Cerebellar cortex (tissue), 1 donor: ENCODE measurements around the gene UBE2C.
"Not testable (repeated sequence)": the region's sequence is repeated elsewhere in the genome, so short reads cannot be mapped to it uniquely, and the experiment has no call there.

Source experiments
- DNase-seq: peaks from one replicate; pipeline ENCODE4 v3.0.0-alpha.2; 2015; ENCODE audit warnings: low spot score

UBE2C gene

GRCh38 chr20:45797955-45798354, 14.5 kb upstream of the UBE2C start:
- not testable (repeated sequence) for DNase-seq

DNA sequence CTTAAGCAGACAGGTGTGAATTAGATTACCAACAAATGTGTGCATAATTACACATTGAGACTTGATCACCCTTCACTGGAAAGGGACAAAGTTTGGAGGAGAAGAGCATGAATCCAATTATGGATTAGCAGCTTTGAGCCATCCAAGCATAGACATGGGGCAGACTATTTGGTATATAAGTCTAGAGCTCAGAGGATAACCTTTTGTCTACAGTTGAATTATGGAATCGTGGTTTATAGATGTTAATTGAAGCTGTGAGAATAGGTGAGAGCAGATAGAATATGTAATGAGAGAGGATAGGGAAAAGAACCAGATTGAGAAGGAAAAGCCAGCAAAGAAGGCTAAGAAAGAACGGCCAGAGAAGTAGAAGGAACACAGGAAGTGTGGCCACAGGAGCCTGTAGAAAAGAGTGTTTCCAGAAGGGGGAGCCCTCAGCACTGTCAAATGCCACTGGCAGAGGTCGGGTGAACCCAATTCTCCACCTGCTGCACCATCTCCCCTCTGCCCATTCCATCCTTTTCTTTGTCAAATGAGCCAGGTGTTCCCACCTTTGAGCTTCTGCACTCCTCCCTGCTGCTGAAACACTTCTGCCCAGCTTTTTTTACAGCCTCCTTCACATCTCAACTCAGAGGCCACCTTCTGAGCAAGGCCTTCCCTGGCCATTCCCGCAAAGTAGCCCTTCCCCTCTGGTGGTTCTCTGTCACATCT, 13.4 kb upstream of the UBE2C start:
- peak; percentile 77 for DNase-seq

- DNase-seq, result no peak
Observed at GRCh38 chr20:45801851-45802250, 10.6 kb upstream of the UBE2C start.

DNA sequence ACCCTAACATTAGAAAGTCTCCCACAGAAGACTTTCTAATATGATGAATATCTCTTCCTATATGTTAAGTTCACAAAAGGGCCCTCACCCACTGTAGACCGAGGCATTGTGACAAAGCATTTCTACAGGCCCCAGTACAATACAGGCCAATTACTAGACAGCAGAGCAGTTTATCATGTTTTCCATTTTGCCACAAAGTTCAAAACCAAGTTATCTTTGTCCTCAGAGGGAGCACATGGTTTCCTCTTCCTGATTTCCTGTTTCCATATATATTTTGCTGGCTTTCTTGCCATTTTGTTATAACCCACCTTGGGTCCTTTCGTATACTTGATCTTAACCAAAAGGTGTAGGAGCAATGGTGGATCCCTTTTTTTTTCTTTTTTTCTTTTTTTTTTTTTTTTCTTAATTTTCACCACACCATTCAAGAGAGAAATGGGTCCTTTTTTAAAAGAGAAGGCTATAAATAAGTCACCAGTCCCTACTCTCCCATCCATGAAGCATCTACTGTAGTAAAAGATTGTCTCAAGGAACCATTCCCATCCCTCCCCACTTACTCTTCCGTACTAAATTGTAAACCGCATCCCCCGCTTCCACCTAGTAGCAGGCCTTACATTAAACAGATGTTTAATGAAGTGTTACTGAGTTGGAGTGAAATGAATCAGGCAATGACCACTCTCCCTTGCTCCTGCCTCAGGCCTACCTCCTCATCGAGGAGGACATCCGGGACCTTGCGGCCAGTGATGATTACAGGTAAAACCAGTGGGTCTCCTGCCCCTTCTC, 2.1 kb upstream of the UBE2C start:
- no peak for DNase-seq

GRCh38 chr20:45813006-45813340, 529 bp downstream of the UBE2C start:
- DNase-seq, result no peak

GRCh38 chr20:45813489-45813888, 1.0 kb downstream of the UBE2C start:
- no peak for DNase-seq

- DNase-seq, result no peak
Observed at GRCh38 chr20:45814314-45814713, 1.9 kb downstream of the UBE2C start.

GRCh38 chr20:45816951-45817350, 4.5 kb downstream of the UBE2C start:
- DNase-seq, result no peak

DNA sequence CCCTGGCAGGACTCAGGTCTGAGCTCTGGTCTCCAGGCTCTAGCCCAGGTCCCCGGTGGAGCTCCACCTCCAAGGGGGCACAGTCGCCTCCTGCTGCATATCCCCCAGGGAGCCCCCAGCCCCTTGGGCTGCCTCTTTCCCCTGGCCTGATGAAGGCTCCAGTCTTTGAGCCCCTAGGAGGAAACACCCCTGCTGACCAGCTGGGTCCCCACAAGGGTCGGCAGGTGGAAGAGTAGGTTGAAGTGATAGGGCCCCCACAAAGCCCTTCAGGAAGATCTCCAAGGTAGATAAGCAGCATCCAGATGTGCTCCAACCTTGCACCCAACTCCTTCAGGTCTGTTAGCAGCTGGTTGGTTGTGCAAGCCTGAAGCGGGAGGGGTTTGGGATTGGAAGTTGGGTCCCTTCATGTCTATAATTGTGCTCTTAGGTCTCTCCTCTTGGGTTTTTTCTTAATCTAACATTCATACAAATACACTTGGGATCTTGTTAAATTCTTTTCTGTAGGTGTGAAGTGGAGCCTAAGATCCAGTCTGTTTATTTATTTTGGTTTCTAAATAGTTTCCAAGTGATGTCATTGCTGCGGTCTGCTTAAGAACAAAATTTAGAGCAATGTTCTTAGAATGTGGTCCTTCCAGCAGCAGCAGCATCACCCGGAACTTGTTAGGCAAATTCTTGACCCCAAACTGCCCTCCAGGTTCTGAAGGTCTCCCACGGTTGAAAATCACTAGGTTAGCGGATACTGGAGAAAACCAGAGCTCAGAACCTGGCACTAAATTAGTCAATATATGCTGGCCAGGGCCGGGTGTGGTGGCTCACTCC, 5.1 kb downstream of the UBE2C start:
- no peak for DNase-seq

- DNase-seq, result no peak
Observed at GRCh38 chr20:45818239-45818638, 5.8 kb downstream of the UBE2C start.

DNA sequence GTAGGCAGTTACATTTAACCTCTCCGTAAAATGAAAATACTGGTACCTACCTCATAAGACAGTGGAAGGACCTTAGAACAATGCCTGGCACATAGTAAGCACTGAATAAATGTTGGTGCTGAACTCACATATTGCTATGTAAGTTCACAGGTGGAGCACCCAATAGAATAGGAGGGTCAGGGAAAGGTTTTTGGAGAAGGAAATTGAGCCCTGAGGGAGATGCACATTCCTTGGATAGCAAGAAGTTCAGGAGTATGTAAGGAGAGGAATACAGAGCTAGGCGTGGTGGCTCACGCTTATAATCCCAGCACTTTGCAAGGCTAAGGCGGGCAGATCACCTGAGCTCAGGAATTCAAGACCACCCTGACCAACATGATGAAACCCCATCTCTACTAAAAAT, 7.0 kb downstream of the UBE2C start:
- DNase-seq, result no peak

DNA sequence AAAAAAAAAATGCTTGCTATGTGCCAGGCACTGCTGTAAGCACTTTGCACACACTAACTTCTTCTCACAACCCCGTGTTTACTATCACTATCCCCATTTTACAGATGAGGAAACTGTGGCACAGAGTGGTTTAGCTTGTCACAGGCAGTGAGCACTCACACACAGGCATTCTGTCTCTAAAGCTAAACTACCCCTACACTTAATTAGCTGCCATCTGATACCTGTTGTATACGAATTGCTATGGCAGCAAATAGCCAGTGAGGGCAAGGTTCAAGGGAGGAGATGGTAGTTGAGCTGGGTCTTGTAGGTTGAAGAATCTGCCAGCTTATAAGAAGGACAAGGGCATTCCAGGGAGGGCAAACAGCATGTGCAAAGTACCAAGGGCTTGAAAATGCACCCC, 9.5 kb downstream of the UBE2C start:
- no peak for DNase-seq

DNA sequence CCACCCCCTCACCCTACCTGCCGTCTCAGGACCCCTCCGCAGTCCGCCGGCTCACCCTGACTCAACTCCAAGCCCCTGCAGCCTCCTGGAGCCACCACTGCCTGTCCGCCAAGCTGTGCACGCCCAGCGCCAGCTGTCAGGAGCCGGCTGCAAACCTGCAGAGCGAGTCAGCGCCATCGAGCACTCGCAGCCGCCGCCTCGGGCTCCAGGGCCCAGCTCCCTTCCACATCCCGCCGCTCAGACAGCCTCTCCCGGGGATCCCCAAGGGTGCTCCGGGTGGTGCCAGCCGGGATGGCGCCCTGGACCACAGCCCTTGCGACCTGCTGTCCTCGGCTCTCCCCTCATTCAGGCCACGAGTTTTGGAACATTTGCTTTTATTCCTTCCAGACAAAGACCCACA, 10.4 kb downstream of the UBE2C start:
- DNase-seq, result no peak

DNA sequence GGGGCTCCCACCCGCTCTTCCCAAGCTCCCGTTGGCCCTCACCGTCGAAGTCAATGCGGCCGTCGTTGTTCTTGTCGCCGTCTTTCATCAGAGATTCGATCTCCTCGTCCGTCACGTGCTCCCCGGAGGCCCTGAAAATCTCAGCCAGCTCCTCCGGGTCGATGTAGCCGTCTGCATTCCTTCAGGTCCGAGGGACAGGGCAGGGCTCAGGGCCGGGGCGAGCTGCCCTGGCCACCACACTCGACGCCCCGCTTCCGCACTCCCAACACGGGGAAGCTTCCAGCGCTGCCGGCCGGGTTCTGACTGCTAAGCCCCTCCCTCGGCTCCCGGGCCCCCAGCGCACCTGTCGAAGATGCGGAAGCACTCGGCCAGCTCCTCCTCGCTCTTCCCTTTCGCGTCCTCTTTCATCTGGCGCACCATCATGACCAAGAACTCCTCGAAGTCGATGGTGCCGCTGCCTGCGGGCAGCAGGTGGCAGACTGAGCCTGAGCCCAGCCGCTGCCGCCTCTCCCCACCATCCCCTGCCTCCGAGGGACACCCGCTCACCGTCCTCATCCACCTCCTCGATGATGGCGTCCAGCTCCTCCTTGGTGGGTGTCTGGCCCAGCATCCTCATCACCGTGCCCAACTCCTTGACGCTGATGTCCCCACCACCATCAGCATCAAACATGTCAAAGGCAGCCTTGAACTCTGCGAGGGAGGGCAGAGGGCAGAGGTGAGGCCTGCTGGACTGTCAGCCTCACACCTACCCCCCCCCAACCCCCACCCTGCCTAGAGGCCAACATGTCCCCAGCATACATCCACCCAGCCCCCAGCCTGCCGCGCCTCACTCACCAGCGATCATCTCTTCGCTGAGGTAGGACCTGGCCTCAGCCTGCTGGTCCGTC, 11.7 kb downstream of the UBE2C start:
- DNase-seq, result no peak

DNA sequence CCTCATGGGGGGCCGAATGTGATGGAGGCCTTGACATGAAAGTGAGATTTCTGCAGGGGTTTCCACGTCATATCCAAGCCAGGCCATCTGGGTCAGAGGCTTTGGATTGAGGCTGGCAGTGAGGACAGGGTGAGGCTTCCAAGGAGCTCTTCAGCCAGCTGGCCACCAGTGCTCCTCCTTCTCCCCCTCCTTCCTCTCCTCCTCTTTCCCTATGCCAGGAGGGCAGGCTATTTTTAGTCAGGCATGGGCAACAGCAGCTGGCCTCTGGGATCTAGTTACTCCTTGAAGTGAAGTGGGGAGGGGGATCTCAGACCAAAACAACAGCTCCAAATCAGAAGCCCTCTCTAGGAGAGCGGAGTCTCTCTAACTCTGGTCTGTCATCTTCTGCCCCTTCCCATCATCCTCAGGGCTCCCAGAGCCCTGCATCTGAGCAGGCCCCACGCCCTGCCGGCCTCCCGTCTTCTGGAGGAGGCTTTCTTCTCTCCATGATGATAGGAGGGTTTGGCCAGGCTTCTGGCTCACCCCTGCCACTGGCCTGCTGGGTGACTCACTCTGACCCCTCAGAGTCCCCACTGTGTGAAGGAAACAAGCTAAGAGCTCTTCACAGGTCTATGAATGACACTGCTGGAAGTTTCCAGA, 14.1 kb downstream of the UBE2C start:
- DNase-seq, result no peak

- no peak for DNase-seq
Observed at GRCh38 chr20:45827030-45827652, 14.7 kb downstream of the UBE2C start, which contains the start of gene TNNC2. TSS of gene TNNC2 (minus strand) at chr20:45827312. CDS start at chr20:45827248, 64 bp downstream.

DNA sequence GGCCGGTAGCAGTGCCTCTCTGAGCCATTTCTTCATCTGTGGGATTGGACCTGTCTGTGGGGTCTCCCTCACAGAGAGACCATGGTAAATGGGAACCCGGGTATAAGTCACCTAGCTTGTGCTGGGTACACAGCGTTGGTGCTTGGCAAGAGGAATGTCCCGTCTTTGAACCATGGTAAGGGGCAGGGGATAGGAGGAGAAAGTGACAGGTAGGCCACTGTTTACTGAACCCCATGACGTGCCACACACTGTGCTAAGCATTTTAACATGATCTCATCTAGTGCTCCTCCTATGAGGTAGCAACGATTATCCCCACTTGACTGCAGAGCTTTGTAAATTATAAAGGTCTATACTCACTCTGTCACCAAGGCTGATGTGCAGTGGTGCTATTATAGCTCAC, 15.3 kb downstream of the UBE2C start:
- no peak for DNase-seq

GRCh38 chr20:45828589-45828988, 16.1 kb downstream of the UBE2C start:
- DNase-seq, result no peak

DNA sequence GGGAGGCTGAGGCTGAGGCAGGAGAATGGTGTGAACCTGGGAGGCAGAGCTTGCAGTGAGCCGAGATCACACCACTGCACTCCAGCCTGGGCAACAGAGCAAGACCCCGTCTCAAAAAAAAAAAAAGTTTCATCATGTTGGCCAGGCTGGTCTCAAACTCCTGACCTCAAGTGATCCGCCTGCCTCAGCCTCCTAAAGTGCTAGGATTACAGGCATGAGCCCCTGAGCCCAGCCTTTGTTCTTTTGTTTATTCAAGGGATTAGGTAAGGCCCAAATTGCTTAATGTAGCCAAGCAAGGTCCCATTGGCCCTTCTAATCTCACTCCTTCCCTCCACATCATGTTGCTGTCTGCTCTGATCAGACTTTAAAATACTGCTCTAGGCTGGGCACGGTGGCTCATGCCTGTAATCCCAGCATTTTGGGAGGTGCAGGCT, 17.2 kb downstream of the UBE2C start:
- not testable (repeated sequence) for DNase-seq

- no peak for DNase-seq
Observed at GRCh38 chr20:45832619-45833018, 20.2 kb downstream of the UBE2C start.
